GM12892 (cell line): ENCODE data around the gene C10orf105.

Experiments used
- DNase-seq: peaks from one replicate; pipeline ENCODE4 v3.0.0; 2011; ENCODE audit not compliant: insufficient read length
- FAIRE-seq: peaks from 2 replicates; lab custom pipeline; 2011; peaks lifted over from hg19 to GRCh38; lab: Jason Lieb, UNC
- POLR2A ChIP-seq: IDR thresholded peaks from 2 replicates; pipeline ENCODE4 v1.6.1; 2011; ENCODE audit warnings: low read depth, low read length, control low read depth
- POLR2AphosphoS5 ChIP-seq: IDR thresholded peaks from 2 replicates; pipeline ENCODE4 v1.6.1; 2011; ENCODE audit warnings: low read depth, low read length, control low read depth
- TAF1 ChIP-seq: IDR thresholded peaks from 2 replicates; pipeline ENCODE4 v1.6.1; 2011; ENCODE audit warnings: low read depth, mild to moderate bottlenecking, control low read depth, low read length, borderline replicate concordance

Gene C10orf105

GRCh38 chr10:71743089-71743838, 23.7 kb upstream of the C10orf105 start:
- DNase-seq (no peak), FAIRE-seq (no peak)
- TF ChIP-seq POLR2AphosphoS5 (no peak), TAF1 (no peak), POLR2A (no peak)

GRCh38 chr10:71742301-71743088, 22.9 kb upstream of the C10orf105 start:
- FAIRE-seq (no peak), DNase-seq (no peak)
- TF ChIP-seq POLR2AphosphoS5 (no peak), POLR2A (no peak), TAF1 (no peak)

GRCh38 chr10:71741671-71742070, 22.1 kb upstream of the C10orf105 start:
- FAIRE-seq (no peak), DNase-seq (no peak)
- TF ChIP-seq POLR2A (no peak), POLR2AphosphoS5 (no peak), TAF1 (no peak)

- TF ChIP-seq POLR2A (no peak), POLR2AphosphoS5 (no peak), TAF1 (no peak)
- DNase-seq (no peak), FAIRE-seq (no peak)
Measured at GRCh38 chr10:71741029-71741428, 21.5 kb upstream of the C10orf105 start.

GRCh38 chr10:71740069-71740653, 20.6 kb upstream of the C10orf105 start:
- DNase-seq (no peak), FAIRE-seq (no peak)
- no peak for TF ChIP-seq TAF1
- TF ChIP-seq POLR2AphosphoS5, result no peak
- TF ChIP-seq POLR2A, result no peak

- DNase-seq (no peak), FAIRE-seq (no peak)
- TF ChIP-seq POLR2A (no peak), POLR2AphosphoS5 (no peak), TAF1 (no peak)
Measured at GRCh38 chr10:71739358-71739900, 19.9 kb upstream of the C10orf105 start.

GRCh38 chr10:71737834-71738197, 18.2 kb upstream of the C10orf105 start:
- FAIRE-seq (no peak), DNase-seq (no peak)
- no peak for TF ChIP-seq POLR2AphosphoS5
- TF ChIP-seq POLR2A, result no peak
- no peak for TF ChIP-seq TAF1

- no peak for TF ChIP-seq TAF1
- TF ChIP-seq POLR2A, result no peak
- no peak for TF ChIP-seq POLR2AphosphoS5
- DNase-seq (no peak), FAIRE-seq (no peak)
Measured at GRCh38 chr10:71737001-71737833, 17.6 kb upstream of the C10orf105 start.

- FAIRE-seq, result peak; percentile 30
- DNase-seq, result no peak
- TF ChIP-seq POLR2A (no peak), TAF1 (no peak), POLR2AphosphoS5 (no peak)
Measured at GRCh38 chr10:71736570-71736952, 17.0 kb upstream of the C10orf105 start.

GRCh38 chr10:71735709-71736569, 16.4 kb upstream of the C10orf105 start:
- FAIRE-seq (no peak), DNase-seq (peak; percentile 54)
- TF ChIP-seq TAF1, result no peak
- no peak for TF ChIP-seq POLR2A
- TF ChIP-seq POLR2AphosphoS5, result no peak
